Lower leg skin (tissue), 3 donors: ENCODE data around the gene MAP1LC3B2.

Experiments
- CTCF ChIP-seq, 3 donors: fragments of 450-650 bp; IDR thresholded peaks; one replicate each; pipeline ENCODE4 v1.5.1; 2016; ENCODE audit warnings: antibody characterized with exemption in 3 of 3, mild to moderate bottlenecking in 3 of 3, moderate library complexity in 2 of 3
- POLR2A ChIP-seq, 2 donors: fragments of 450-650 bp; IDR thresholded peaks; one replicate each; pipeline ENCODE4 v1.6.1; 2016 to 2017; ENCODE audit warnings: antibody characterized with exemption in 2 of 2, mild to moderate bottlenecking in 1 of 2, moderate library complexity in 1 of 2

GRCh38 chr12:116592731-116593130, 33.5 kb downstream of the MAP1LC3B2 start:
- TF ChIP-seq CTCF (IDR thresholded peaks at IDR 0.05) (no peak), POLR2A (IDR thresholded peaks at IDR 0.05) (no peak)
